Measurements from ENCODE around the gene INSR. TPM values are rescaled to one million over a fixed set of nuclear protein-coding genes. Genes with fewer than 3 reads are reported as not detected.

Gene INSR
- total RNA-seq, 1 donor from 2014 or later: 37.3 TPM

- ATAC-seq: peak; percentile 94 to 98
- H3K36me3 ChIP-seq: no peaks in the 10 kb centered on the region
- peaks cover 11% of the 10 kb centered on the region for H3K4me1 ChIP-seq
- intact Hi-C loops (cut with DNase I): no loop called here
- H3K9me3 ChIP-seq: peaks cover 20% of the 10 kb centered on the region
- peak overlapping the region; percentile 90 for H3K27ac ChIP-seq
- DNase-seq: peak; percentile 90
- H3K27me3 ChIP-seq (ENCODE audit: low read depth): no peaks in the 10 kb centered on the region
- H3K4me3 ChIP-seq: peak overlapping the region; percentile 66
- TF ChIP-seq, protein P1, sequence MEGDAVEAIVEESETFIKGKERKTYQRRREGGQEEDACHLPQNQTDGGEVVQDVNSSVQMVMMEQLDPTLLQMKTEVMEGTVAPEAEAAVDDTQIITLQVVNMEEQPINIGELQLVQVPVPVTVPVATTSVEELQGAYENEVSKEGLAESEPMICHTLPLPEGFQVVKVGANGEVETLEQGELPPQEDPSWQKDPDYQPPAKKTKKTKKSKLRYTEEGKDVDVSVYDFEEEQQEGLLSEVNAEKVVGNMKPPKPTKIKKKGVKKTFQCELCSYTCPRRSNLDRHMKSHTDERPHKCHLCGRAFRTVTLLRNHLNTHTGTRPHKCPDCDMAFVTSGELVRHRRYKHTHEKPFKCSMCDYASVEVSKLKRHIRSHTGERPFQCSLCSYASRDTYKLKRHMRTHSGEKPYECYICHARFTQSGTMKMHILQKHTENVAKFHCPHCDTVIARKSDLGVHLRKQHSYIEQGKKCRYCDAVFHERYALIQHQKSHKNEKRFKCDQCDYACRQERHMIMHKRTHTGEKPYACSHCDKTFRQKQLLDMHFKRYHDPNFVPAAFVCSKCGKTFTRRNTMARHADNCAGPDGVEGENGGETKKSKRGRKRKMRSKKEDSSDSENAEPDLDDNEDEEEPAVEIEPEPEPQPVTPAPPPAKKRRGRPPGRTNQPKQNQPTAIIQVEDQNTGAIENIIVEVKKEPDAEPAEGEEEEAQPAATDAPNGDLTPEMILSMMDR (IDR thresholded peaks at IDR 0.05): no peak
Measured at GRCh38 chr19:7098701-7099596, 195.3 kb downstream of the INSR start.

DNA sequence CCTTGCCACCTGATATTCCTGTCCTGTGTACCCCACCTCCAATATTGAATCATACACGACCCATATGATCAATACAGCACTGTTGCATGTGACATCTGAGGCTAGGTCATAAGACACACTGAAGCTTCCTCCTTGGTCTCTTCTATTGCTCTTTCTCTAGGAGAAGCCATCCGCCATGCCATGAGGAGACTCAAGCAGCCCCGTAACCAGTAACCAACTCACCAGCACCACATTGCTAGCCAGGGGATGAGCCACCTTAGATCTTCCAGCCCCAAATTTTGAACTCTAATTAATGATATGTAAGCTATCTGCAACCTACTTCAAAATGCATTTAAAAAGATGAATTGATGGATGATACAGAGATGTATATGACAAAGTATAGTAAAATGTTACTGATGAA lies 196.1 kb downstream of the INSR start:
- Histone ChIP-seq H3K27ac (peak overlapping the region; percentile 90), H3K9me3 (peaks cover 29% of the 10 kb centered on the region), H3K4me1 (peaks cover 11% of the 10 kb centered on the region), H3K4me3 (peak overlapping the region; percentile 66), H3K27me3 (ENCODE audit: low read depth) (no peaks in the 10 kb centered on the region), H3K36me3 (no peaks in the 10 kb centered on the region)
- intact Hi-C loops (cut with DNase I): no loop called here
- DNase-seq (no peak), ATAC-seq (no peak)
- TF ChIP-seq, protein P1 (IDR thresholded peaks at IDR 0.05): no peak

DNA sequence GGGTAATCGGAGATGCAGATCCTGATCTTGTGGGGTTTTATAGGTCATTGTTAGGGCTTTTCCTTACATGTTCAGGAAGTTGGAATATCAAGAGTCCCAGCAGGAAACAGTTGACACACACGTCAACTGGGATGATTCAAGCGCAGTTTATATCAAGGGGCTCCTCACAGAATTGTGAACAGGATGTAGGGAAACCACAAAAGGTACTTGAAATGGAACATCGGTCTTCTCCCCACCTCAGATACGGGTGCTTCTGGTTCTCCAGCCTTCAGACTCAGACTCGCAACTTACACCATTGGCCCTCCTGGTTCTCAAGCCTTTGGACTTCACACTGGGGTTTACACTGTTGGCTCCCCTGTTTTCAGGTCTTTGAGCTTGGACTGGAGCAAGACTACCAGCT lies 205.2 kb downstream of the INSR start:
- intact Hi-C loops (cut with DNase I): no loop called here
- peaks cover 86% of the 10 kb centered on the region for H3K9me3 ChIP-seq

DNA sequence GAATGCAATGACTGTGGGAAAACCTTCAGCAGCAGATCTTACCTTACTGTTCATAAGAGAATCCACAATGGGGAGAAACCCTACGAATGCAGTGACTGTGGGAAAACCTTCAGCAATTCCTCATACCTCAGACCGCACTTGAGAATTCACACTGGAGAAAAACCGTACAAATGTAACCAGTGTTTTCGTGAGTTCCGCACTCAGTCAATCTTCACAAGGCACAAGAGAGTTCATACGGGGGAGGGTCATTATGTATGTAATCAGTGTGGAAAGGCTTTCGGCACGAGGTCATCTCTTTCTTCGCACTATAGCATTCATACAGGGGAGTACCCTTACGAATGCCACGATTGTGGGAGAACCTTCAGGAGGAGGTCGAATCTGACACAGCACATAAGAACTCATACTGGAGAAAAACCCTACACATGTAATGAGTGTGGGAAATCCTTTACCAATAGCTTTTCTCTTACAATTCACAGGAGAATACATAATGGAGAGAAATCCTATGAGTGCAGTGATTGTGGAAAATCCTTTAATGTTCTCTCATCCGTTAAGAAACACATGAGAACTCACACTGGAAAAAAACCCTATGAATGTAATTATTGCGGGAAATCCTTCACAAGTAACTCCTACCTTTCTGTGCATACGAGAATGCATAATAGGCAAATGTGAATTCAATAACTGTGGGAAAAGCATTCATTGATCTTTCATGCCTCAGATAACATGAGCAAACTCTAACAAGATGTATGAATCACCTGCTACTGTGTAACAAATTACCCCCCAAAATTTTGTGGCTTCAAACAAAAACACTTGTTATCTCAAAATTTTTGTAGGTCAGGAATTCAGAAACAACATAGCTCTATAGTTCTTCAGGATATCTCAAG lies 210.9 kb downstream of the INSR start:
- no peak overlapping the region for H3K27ac ChIP-seq
- no peaks in the 10 kb centered on the region for H3K4me1 ChIP-seq
- ATAC-seq (no peak), DNase-seq (no peak)
- TF ChIP-seq, protein P1 (IDR thresholded peaks at IDR 0.05): no peak
- H3K36me3 ChIP-seq: peaks cover 59% of the 10 kb centered on the region
- H3K9me3 ChIP-seq: peaks cover 99% of the 10 kb centered on the region
- H3K27me3 ChIP-seq (ENCODE audit: low read depth): no peaks in the 10 kb centered on the region
- intact Hi-C loops (cut with DNase I): no loop called here
- H3K4me3 ChIP-seq: no peak overlapping the region

More for the DNA sequence above, 205.2 kb downstream of the INSR start:
- DNase-seq: no peak
- H3K36me3 ChIP-seq: peaks cover 4% of the 10 kb centered on the region
- H3K27ac ChIP-seq: no peak overlapping the region
- TF ChIP-seq, protein P1 (IDR thresholded peaks at IDR 0.05): no peak
- ATAC-seq: no peak
- no peak overlapping the region for H3K4me3 ChIP-seq
- no peaks in the 10 kb centered on the region for H3K4me1 ChIP-seq
- H3K27me3 ChIP-seq (ENCODE audit: low read depth): no peaks in the 10 kb centered on the region

- ATAC-seq (no peak), DNase-seq (no peak)
- Histone ChIP-seq H3K4me1 (no peaks in the 10 kb centered on the region), H3K27ac (no peak overlapping the region), H3K36me3 (peaks cover 97% of the 10 kb centered on the region), H3K27me3 (ENCODE audit: low read depth) (no peaks in the 10 kb centered on the region), H3K9me3 (peaks cover 78% of the 10 kb centered on the region), H3K4me3 (no peak overlapping the region)
- TF ChIP-seq, protein P1 (IDR thresholded peaks at IDR 0.05): no peak
- intact Hi-C loops (cut with DNase I): no loop called here
Measured at GRCh38 chr19:7078008-7078407, 216.2 kb downstream of the INSR start.
